ENCODE measurements around the gene FIGN. TPM values are rescaled to one million over a fixed set of nuclear protein-coding genes. Genes with fewer than 3 reads are reported as not detected.

Gene FIGN
- total and polyA plus RNA-seq, 2 of the 8 experiments (the other 6 are each of a cell fraction or from before 2014, with no cell fraction given), result 5.0 to 22.8 TPM

- H2BK15ac ChIP-seq (ENCODE audit: low read length), result no peak overlapping the region
- H4K20me1 ChIP-seq (replicated peaks in 1 of 2; ENCODE audit: control insufficient read depth in 1 of 2, insufficient read depth in 2 of 2, low read length in 2 of 2), result no peaks in the 10 kb centered on the region
- no peak for FAIRE-seq
- H3K9ac ChIP-seq (replicated peaks in 1 of 4; ENCODE audit: extremely low read depth in 1 of 4, low read depth in 3 of 4, low read length in 3 of 4), result no peak overlapping the region
- TF ChIP-seq MAFK (IDR thresholded peaks at IDR 0.05; ENCODE audit: low read depth, low read length), result no peak
- no peak for TF ChIP-seq YY1 (IDR thresholded peaks at IDR 0.05; ENCODE audit: low read depth, low read length)
- no peak for TF ChIP-seq MAX (IDR thresholded peaks at IDR 0.05)
- TF ChIP-seq CBX5 (IDR thresholded peaks at IDR 0.05; ENCODE audit: low read depth, low read length), result no peak
- TF ChIP-seq TEAD4 (IDR thresholded peaks at IDR 0.05; ENCODE audit: low read depth, low read length), result no peak
- TF ChIP-seq SP2 (IDR thresholded peaks at IDR 0.05; ENCODE audit: low read length), result no peak
- TF ChIP-seq ATF3 (IDR thresholded peaks at IDR 0.05; ENCODE audit: insufficient read depth, low read depth, low read length), result no peak
- TF ChIP-seq RNF2 (IDR thresholded peaks at IDR 0.05; ENCODE audit: borderline replicate concordance, low read depth, low read length, missing control alignments, poor library complexity, severe bottlenecking), result no peak
- H2AFZ ChIP-seq (ENCODE audit: low read length), result no peak overlapping the region
- no peaks in the 10 kb centered on the region for H3K79me1 ChIP-seq (ENCODE audit: low read depth, low read length)
- no peak overlapping the region for H4K8ac ChIP-seq (ENCODE audit: extremely low read depth, insufficient read depth, low read length)
- H3K27ac ChIP-seq (ENCODE audit: low read depth, low read length), result no peak overlapping the region
- H2AK5ac ChIP-seq (ENCODE audit: low read depth, low read length), result no peak overlapping the region
- no peak overlapping the region for H3K56ac ChIP-seq (replicated peaks; ENCODE audit: insufficient read length, low read depth, low read length)
- H3K36me3 ChIP-seq (ENCODE audit: control insufficient read depth in 2 of 4, insufficient read depth in 4 of 4, low read length in 3 of 4), result no peaks in the 10 kb centered on the region
- no peak overlapping the region for H3K23ac ChIP-seq (ENCODE audit: insufficient read length)
- H2BK120ac ChIP-seq (replicated peaks; ENCODE audit: low read depth, low read length), result no peak overlapping the region
- no peaks in the 10 kb centered on the region for H3K27me3 ChIP-seq (replicated peaks in 1 of 4; ENCODE audit: control insufficient read depth in 3 of 4, extremely low read depth in 1 of 4, insufficient read depth in 3 of 4, low read length in 3 of 4)
- no peak overlapping the region for H3K4ac ChIP-seq (replicated peaks; ENCODE audit: insufficient read length, low read depth, low read length)
- no peak overlapping the region for H3K18ac ChIP-seq (ENCODE audit: extremely low read depth, low read length)
- ChIA-PET POLR2A (ENCODE audit: partially characterized antibody) (interaction anchor here (1.5 kb wide), 1 partner anchor 11 kb away, joined by 3 read pairs; no protein-coding TSS in a partner anchor), CTCF (ENCODE audit: partially characterized antibody) (interaction anchor here (1.0 kb wide), 1 partner anchor 49 kb away, joined by 3 read pairs; no protein-coding TSS in a partner anchor)
- peaks cover 0 to 3% of the 10 kb centered on the region in 2 experiments; a peak in 2 of 4 replicates for H3K79me2 ChIP-seq (ENCODE audit: control insufficient read depth in 1 of 2, insufficient read depth in 2 of 2, low read length in 2 of 2)
- no peaks in the 10 kb centered on the region for H3K23me2 ChIP-seq (ENCODE audit: low read depth, low read length)
- H2BK5ac ChIP-seq (ENCODE audit: low read depth, low read length), result no peak overlapping the region
- no peak overlapping the region for H3K4me2 ChIP-seq (ENCODE audit: insufficient read depth in 1 of 2, low read depth in 2 of 2, low read length in 2 of 2)
- 90% methylated on average over 3 of the region's 3 CpGs; no CpG with 5 or more reads in 1 of the 2 experiments for WGBS, 2 experiments (ENCODE audit: extremely low coverage in 1 of 2, insufficient coverage in 1 of 2, insufficient read length in 1 of 2, insufficient replicate concordance in 2 of 2, low coverage in 1 of 2, low lambda C conversion rate in 2 of 2, missing lambda C conversion rate in 1 of 2)
- H3K4me1 ChIP-seq (replicated peaks in 1 of 4; ENCODE audit: control insufficient read depth in 3 of 4, insufficient read depth in 4 of 4, low read length in 3 of 4), result peaks cover 0 to 5% (median 4%) of the 10 kb centered on the region in 4 experiments; a peak in 2 of 7 replicates
- no peak overlapping the region for H2BK20ac ChIP-seq (ENCODE audit: low read length)
- no peak overlapping the region for H2BK12ac ChIP-seq (ENCODE audit: low read depth, low read length)
- no peak for DNase-seq (ENCODE audit: low read depth in 1 of 2, low spot score in 2 of 2)
- no peak overlapping the region for H3K4me3 ChIP-seq (ENCODE audit: extremely low read depth in 1 of 4, insufficient read depth in 2 of 4, low read depth in 3 of 4, low read length in 4 of 4)
- H3K14ac ChIP-seq (ENCODE audit: insufficient read length), result no peak overlapping the region
- H3K9me3 ChIP-seq (ENCODE audit: insufficient read depth in 2 of 2, low read depth in 1 of 2, low read length in 1 of 2), result no peaks in the 10 kb centered on the region
- H4K91ac ChIP-seq (replicated peaks; ENCODE audit: insufficient read length, low read length), result no peak overlapping the region
- no peak overlapping the region for H4K5ac ChIP-seq (ENCODE audit: insufficient read length, low read depth, low read length)
Measured at GRCh38 chr2:163657281-163657656, 78.5 kb downstream of the FIGN start.

Measured in H1 (cell line).